ENCODE data around the gene SLC27A4. TPM values are rescaled to one million over a fixed set of nuclear protein-coding genes. Genes with fewer than 3 reads are reported as not detected.

Gene SLC27A4
- total and polyA plus RNA-seq, 2 of the 13 experiments (the other 11 are each of a cell fraction or from before 2014, with no cell fraction given) = 10.6 to 18.8 TPM

- TF ChIP-seq PATZ1 (CRISPR knock-in tag; IDR thresholded peaks at IDR 0.05) (0 out of 2 replicates have a peak, but pooled peaks have one; percentile 9), HNF4G (IDR thresholded peaks at IDR 0.05; ENCODE audit: borderline replicate concordance, low read depth, low read length) (no peak), HNF4G (CRISPR knock-in tag; IDR thresholded peaks at IDR 0.05; ENCODE audit: borderline replicate concordance, low read depth) (no peak), HCFC1 (IDR thresholded peaks at IDR 0.05; ENCODE audit: low read depth, low read length) (peak; percentile 8; the same call in 1 of the 2 replicates), GABPA (IDR thresholded peaks at IDR 0.05; ENCODE audit: low read depth, low read length) (no peak), GABPA (CRISPR knock-in tag; IDR thresholded peaks at IDR 0.05; ENCODE audit: low read depth) (peak; percentile 43; the same call in 1 of the 2 replicates), ELF3 (CRISPR knock-in tag; IDR thresholded peaks at IDR 0.05) (no peak), KDM2A (CRISPR knock-in tag; IDR thresholded peaks at IDR 0.05; ENCODE audit: borderline replicate concordance, low read depth) (peak; percentile 11; the same call in 1 of the 2 replicates), GATAD1 (CRISPR knock-in tag; IDR thresholded peaks at IDR 0.05) (0 out of 2 replicates have a peak, but pooled peaks have one; percentile 42), ZNF737 (CRISPR knock-in tag; IDR thresholded peaks at IDR 0.05; ENCODE audit: borderline replicate concordance) (no peak), SAP130 (CRISPR knock-in tag; IDR thresholded peaks at IDR 0.05; ENCODE audit: low read depth) (peak; percentile 58; the same call in 1 of the 2 replicates), ZBTB46 (CRISPR knock-in tag; IDR thresholded peaks at IDR 0.05; ENCODE audit: borderline replicate concordance) (no peak), SRY (CRISPR knock-in tag; IDR thresholded peaks at IDR 0.05) (0 out of 2 replicates have a peak, but pooled peaks have one; percentile 18), RXRA (CRISPR knock-in tag; IDR thresholded peaks at IDR 0.05) (no peak), CTCF (CRISPR knock-in tag; IDR thresholded peaks at IDR 0.05) (peak; percentile 86), NR2F6 (IDR thresholded peaks at IDR 0.05) (0 out of 2 replicates have a peak, but pooled peaks have one; percentile 5), NR2F6 (CRISPR knock-in tag; IDR thresholded peaks at IDR 0.05) (peak; percentile 55), NFRKB (IDR thresholded peaks at IDR 0.05) (no peak), HDAC1 (CRISPR knock-in tag; IDR thresholded peaks at IDR 0.05) (0 out of 2 replicates have a peak, but pooled peaks have one; percentile 16), DBP (CRISPR knock-in tag; IDR thresholded peaks at IDR 0.05; ENCODE audit: not compliant biosample characterization) (no peak), ZNF629 (CRISPR knock-in tag; conservative IDR thresholded peaks at IDR 0.05) (0 out of 2 replicates have a peak, but pooled peaks have one; percentile 20), XRCC5 (optimal IDR thresholded peaks at IDR 0.05; ENCODE audit: low read length) (peak; percentile 45), ZSCAN5A (CRISPR knock-in tag; IDR thresholded peaks at IDR 0.05; ENCODE audit: borderline replicate concordance) (no peak)
Measured at GRCh38 chr9:128341435-128341849, 1.1 kb downstream of the SLC27A4 start (continued).
